H1 (cell line): ENCODE measurements around the gene PCYT2.

Experiments used
- CTCF ChIP-seq, 3 experiments: IDR thresholded peaks; 1 replicate in 2 of 3; 2 replicates in 1 of 3; pipeline versions ENCODE4 v1.5.1 to v1.6.1; 2011; ENCODE audit warnings: low read length in 3 of 3, mild to moderate bottlenecking in 3 of 3, inconsistent platforms in 2 of 3, low read depth in 1 of 3, moderate library complexity in 1 of 3; ENCODE audit not compliant: insufficient read depth in 1 of 3; ENCODE audit errors: control extremely low read depth in 1 of 3
- EP300 ChIP-seq, 2 experiments: IDR thresholded peaks; 1 replicate in 1 of 2; 2 replicates in 1 of 2; pipeline ENCODE4 v1.6.1; 2011 to 2012; ENCODE audit warnings: low read depth in 2 of 2, low read length in 2 of 2, mild to moderate bottlenecking in 2 of 2, borderline replicate concordance in 1 of 2, inconsistent platforms in 1 of 2, moderate library complexity in 1 of 2
- SIN3A ChIP-seq, 2 experiments: IDR thresholded peaks in 1 of 2; conservative IDR thresholded peaks in 1 of 2; 2 replicates each; pipeline ENCODE4 v1.6.1; 2011 to 2012; ENCODE audit warnings: low read length in 2 of 2, improper control_type of control experiment in 1 of 2, low read depth in 1 of 2, mild to moderate bottlenecking in 1 of 2
- TAF1 ChIP-seq: IDR thresholded peaks from 2 replicates; pipeline ENCODE4 v1.6.1; 2011; ENCODE audit warnings: mild to moderate bottlenecking, low read depth, low read length
- USF2 ChIP-seq: IDR thresholded peaks from 2 replicates; pipeline ENCODE4 v1.6.1; 2011; ENCODE audit warnings: low read length, improper control_type of control experiment
- YY1 ChIP-seq: IDR thresholded peaks from 2 replicates; pipeline ENCODE4 v1.6.1; 2011; ENCODE audit warnings: low read depth, mild to moderate bottlenecking, low read length
- ZNF274 ChIP-seq: IDR thresholded peaks from 2 replicates; pipeline ENCODE4 v1.7.0; 2012; ENCODE audit warnings: low read length, borderline replicate concordance; ENCODE audit errors: extremely low read depth

- TF ChIP-seq TAF1, result no peak
- no peak for TF ChIP-seq ZNF274
- peak; percentile 45 to 61; a peak in 1 of 4 replicates for TF ChIP-seq SIN3A (conservative IDR thresholded peaks at IDR 0.05 in 1 of 2, IDR thresholded peaks at IDR 0.05 in 1 of 2; ENCODE audit: low read depth in 1 of 2, low read length in 2 of 2)
- TF ChIP-seq USF2, result no peak
- TF ChIP-seq CTCF (IDR thresholded peaks at IDR 0.05; ENCODE audit: control extremely low read depth in 1 of 3, insufficient read depth in 1 of 3, low read depth in 1 of 3, low read length in 3 of 3), result peak; percentile 72 to 76 (median 76)
- no peak for TF ChIP-seq YY1
- no peak; a peak in 1 of 3 replicates for TF ChIP-seq EP300 (IDR thresholded peaks at IDR 0.05; ENCODE audit: borderline replicate concordance in 1 of 2, low read depth in 2 of 2, low read length in 2 of 2)
These were observed 41.7 kb downstream of the PCYT2 start for GRCh38 chr17:81869221-81870130.
